Muscle of leg (tissue), 11 donors: ENCODE results near the gene ARAP1. TPM values are rescaled to one million over a fixed set of nuclear protein-coding genes. Genes with fewer than 3 reads are reported as not detected.

Source experiments
- DNase-seq: peaks from one replicate; pipeline ENCODE4 v3.0.0; 2013
- H3K27ac ChIP-seq: one replicate; pipeline ENCODE4 v1.5.1; 2013; ENCODE audit warnings: mild to moderate bottlenecking, low read length, control low read depth
- H3K27me3 ChIP-seq: one replicate; pipeline ENCODE4 v1.6.1; 2013; ENCODE audit warnings: low read length; ENCODE audit not compliant: control insufficient read depth, insufficient read depth
- H3K36me3 ChIP-seq: one replicate; pipeline ENCODE4 v1.6.1; 2013; ENCODE audit warnings: low read length; ENCODE audit not compliant: control insufficient read depth, insufficient read depth
- H3K4me1 ChIP-seq: one replicate; pipeline ENCODE4 v1.6.1; 2013; ENCODE audit warnings: low read length; ENCODE audit not compliant: control insufficient read depth, insufficient read depth
- H3K4me3 ChIP-seq: one replicate; pipeline ENCODE4 v1.5.1; 2013; ENCODE audit warnings: low read length, control low read depth
- H3K9me3 ChIP-seq: replicated peaks from 2 replicates; pipeline ENCODE4 v1.6.1; 2013; ENCODE audit warnings: low read depth, low read length; ENCODE audit not compliant: control insufficient read depth
- WGBS: methylation state at CpG from one replicate; pipeline ENCODE4 v1.1.5; 2013; ENCODE audit warnings: missing lambda C conversion rate; ENCODE audit not compliant: insufficient coverage; 5-methylcytosine and 5-hydroxymethylcytosine counted together
- polyA plus RNA-seq, 8 donors: library from polyadenylated mRNA; unstranded; fragments of 120-200 nt; gene quantifications; one replicate each; pipeline versions ENCODE4 v1.2.1 to v1.2.3, GENCODE V29; 2013; ENCODE audit warnings: inconsistent platforms in 1 of 8, low replicate concordance in 1 of 8; ENCODE audit not compliant: insufficient read length in 8 of 8, insufficient read depth in 1 of 8
- total RNA-seq: library from RNA; stranded (reverse); fragments of 120-200 nt; gene quantifications from one replicate; pipeline ENCODE4 v1.2.4, GENCODE V29; 2013

The ARAP1 gene
- total and polyA plus RNA-seq, 9 donors = 56.1 to 75.1 (median 62.8) TPM

DNA sequence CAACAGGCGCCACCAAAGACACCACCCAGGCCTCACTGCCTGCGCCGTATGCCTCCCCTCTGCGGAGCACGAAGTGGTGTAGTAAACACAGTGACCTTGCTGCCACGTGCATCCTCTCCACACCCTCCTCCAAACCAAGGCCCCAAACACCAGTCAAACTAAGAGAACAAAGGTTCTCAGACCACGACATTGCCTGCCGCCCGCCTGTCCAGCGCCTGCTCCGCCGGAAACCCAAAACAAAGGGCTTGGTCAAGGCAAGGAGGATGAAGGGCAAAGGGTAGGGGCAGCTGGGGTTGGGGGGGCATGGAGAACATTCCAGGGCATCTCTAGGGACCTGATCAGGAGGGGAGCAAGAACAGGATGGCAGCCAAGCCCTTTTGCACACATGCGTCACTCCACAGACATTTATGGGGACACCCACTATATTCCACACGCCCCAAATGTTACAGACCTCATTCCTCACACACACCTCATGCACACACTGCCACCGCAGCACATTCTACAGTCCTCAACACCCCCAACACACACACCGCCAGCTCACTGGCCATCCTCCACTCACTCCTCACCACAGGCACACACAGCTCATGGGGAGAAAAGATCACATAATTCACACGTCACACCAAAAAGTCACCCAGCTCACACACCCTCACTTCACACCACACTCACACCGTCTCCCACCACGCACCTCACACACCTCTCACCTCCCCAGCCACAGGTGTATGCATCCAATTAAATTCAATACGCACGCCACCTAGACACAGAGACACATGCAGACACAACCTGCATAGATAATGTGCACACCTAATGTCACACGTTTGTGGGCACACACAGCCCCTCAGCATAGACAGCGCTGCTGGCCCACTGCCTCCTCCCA is 112.5 kb downstream of the ARAP1 start:
- no peaks in the 10 kb centered on the region for H3K36me3 ChIP-seq
- DNase-seq = no peak
- no peak overlapping the region for H3K27ac ChIP-seq
- H3K4me3 ChIP-seq = no peak overlapping the region
- H3K27me3 ChIP-seq = peaks cover 36% of the 10 kb centered on the region
- WGBS = 65% methylated on average over 16 of the region's 23 CpGs
- H3K4me1 ChIP-seq = peaks cover 64% of the 10 kb centered on the region
- H3K9me3 ChIP-seq = no peaks in the 10 kb centered on the region

DNA sequence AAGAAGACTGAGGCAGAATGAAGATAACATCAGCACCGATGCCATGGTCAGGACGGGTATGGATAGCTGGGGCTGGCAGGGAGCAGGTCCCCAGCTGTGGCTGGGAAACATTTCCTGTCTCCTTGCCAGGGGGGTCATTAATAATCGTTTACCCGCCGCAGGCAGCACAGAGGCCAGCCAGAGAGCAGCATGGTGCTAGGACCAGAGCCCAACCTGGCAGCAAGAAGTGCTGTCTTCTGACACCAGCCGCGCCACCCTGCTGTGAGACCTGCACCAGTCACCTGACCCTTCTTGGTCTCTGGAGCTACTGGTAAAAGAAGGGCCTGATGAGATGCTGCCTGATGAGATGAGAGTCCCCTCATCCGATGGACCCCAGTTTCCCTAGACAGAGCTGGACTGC is 114.3 kb downstream of the ARAP1 start:
- WGBS = 59% methylated on average over 8 of the region's 8 CpGs
- H3K4me3 ChIP-seq = no peak overlapping the region
- peaks cover 36% of the 10 kb centered on the region for H3K27me3 ChIP-seq
- no peaks in the 10 kb centered on the region for H3K9me3 ChIP-seq
- H3K36me3 ChIP-seq = no peaks in the 10 kb centered on the region
- DNase-seq = no peak
- peaks cover 76% of the 10 kb centered on the region for H3K4me1 ChIP-seq
- no peak overlapping the region for H3K27ac ChIP-seq

DNA sequence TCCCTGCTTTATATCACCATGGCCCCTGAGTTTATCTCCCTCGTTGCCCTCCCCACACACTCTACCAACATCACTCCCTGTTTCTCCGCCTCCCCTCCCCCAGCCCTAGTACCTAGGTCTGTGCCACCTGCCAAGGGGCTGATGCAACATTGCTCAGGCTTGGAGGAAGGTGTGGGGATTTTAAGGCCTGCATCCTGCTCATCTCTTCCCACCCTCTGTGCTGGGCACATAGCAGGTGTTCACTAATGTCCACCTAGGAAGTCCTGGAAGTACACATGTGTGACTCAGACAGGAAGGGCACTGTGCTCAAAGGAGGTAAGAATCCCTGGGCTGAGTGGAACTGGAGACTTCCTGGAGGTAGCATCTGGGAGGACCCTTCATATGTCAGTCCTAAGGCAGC is 115.0 kb downstream of the ARAP1 start:
- no peak overlapping the region for H3K27ac ChIP-seq
- H3K4me1 ChIP-seq = peaks cover 78% of the 10 kb centered on the region
- peaks cover 36% of the 10 kb centered on the region for H3K27me3 ChIP-seq

DNA sequence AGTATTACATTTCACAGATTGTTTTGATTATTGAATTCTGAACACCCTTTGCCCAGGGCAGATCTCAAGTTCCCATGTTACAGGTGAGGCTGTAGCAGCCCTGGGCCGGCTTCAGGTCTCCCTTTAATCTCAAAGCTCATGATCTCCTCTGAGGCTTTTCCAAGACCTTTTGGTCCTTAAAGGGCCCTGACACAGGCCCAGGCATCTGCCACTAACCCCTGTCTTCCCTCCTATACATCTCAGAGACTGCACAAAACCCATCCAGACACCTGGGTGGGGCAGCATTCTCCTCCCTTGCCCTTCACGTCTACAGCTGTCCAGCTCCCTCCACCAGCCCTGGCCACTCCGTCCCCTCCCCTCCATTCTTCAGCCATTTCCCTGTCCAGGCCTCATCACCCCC is 115.8 kb downstream of the ARAP1 start:
- no peak for DNase-seq
- H3K9me3 ChIP-seq = no peaks in the 10 kb centered on the region
- 44% methylated on average over 3 of the region's 3 CpGs for WGBS
- H3K4me3 ChIP-seq = no peak overlapping the region
- peaks cover 29% of the 10 kb centered on the region for H3K27me3 ChIP-seq
- H3K36me3 ChIP-seq = no peaks in the 10 kb centered on the region
- H3K27ac ChIP-seq = no peak overlapping the region
- peaks cover 79% of the 10 kb centered on the region for H3K4me1 ChIP-seq

More for the DNA sequence above, 115.0 kb downstream of the ARAP1 start:
- no peak for DNase-seq
- H3K4me3 ChIP-seq = no peak overlapping the region
- H3K9me3 ChIP-seq = no peaks in the 10 kb centered on the region
- WGBS = 80% methylated on average over 1 of the region's 2 CpGs
- no peaks in the 10 kb centered on the region for H3K36me3 ChIP-seq

DNA sequence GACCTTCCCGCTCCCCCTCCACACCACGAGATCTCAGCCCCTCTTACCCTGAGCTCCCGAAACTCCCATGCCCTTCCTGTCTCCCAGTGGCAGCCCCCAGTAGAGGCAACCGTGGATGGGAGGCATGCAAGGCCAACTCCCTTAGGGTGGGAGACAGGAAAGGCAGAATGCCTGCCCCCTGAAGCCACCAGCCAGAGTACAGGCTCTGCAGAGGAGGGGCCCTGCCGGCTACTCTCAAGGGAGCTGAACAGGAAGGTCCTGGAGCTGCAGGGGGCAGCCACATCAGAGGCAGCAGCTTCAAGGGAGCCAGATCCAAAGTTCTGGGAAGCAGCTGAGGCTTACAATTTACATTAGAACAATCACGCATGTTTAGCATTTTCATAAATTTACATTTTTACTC is 116.3 kb downstream of the ARAP1 start:
- H3K4me1 ChIP-seq = peaks cover 81% of the 10 kb centered on the region
- no peak for DNase-seq
- no peaks in the 10 kb centered on the region for H3K9me3 ChIP-seq
- no peak overlapping the region for H3K4me3 ChIP-seq
- 0% methylated on average over 2 of the region's 6 CpGs for WGBS
- H3K36me3 ChIP-seq = no peaks in the 10 kb centered on the region
- peaks cover 24% of the 10 kb centered on the region for H3K27me3 ChIP-seq
- H3K27ac ChIP-seq = no peak overlapping the region

DNA sequence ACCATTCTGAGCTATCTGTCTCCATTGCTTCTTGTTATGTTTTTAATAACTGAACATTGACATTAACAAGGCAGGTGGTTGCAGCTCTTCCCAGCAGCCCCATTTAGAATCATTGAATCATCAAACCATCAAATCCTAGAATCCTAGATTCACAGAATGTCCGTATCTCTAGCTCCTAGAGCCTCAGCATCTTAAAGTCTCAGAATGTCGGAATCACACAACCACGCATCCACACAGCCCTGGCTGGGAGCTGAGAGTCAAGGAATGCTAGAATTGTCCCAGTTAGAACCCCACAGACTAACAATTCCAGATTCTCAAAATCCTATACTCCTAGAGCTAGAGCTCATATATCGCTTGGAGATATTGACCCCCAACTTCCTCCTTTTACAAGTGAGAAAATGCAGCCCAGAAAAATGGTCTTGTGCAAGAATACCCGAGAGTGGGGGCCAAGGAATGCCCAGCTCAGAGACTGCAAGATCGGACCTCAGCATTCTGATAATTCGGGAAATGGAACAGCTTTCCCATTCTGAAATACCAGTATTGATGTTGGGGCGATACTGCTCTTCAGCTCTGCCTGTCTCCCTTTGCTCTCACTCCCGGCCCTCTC is 116.8 kb downstream of the ARAP1 start:
- Histone ChIP-seq H3K36me3 (no peaks in the 10 kb centered on the region), H3K4me1 (peaks cover 86% of the 10 kb centered on the region), H3K27ac (no peak overlapping the region), H3K4me3 (no peak overlapping the region), H3K27me3 (peaks cover 19% of the 10 kb centered on the region), H3K9me3 (no peaks in the 10 kb centered on the region)
- WGBS = 63% methylated on average over 5 of the region's 9 CpGs
- no peak for DNase-seq

Other genes with a start within 250 kb of the ARAP1 start
- gene PDE2A, start 78.0 kb downstream of the ARAP1 start, total RNA-seq = 10.7 TPM
- gene PDE2A, start 78.0 kb downstream of the ARAP1 start, polyA plus RNA-seq = 10 to 100 TPM; 13.1 to 18.2 (median 15.8) TPM
- gene STARD10, start 41.6 kb upstream of the ARAP1 start, total RNA-seq = 39.0 TPM
- 10 to 100 TPM; 43.6 to 84.0 (median 58.0) TPM for gene STARD10, start 41.6 kb upstream of the ARAP1 start, polyA plus RNA-seq
- 12.3 TPM for gene ATG16L2, start 62.0 kb upstream of the ARAP1 start, total RNA-seq
- 10 to 100 TPM in 7 of 8 donors, 1 to 10 TPM in 1; 7.5 to 18.3 (median 15.3) TPM for gene ATG16L2, start 62.0 kb upstream of the ARAP1 start, polyA plus RNA-seq